ENCODE measurements around the gene FAM124A. TPM values are rescaled to one million over a fixed set of nuclear protein-coding genes. Genes with fewer than 3 reads are reported as not detected.

The FAM124A gene
- total RNA-seq, 1 experiment from 2014 or later: 0.12 TPM

GRCh38 chr13:51271528-51272085 lies 49.4 kb downstream of the FAM124A start:
- ChIA-PET POLR2A (interaction anchor here (0.7 kb wide), 1 partner anchor 610 kb away, joined by 3 read pairs; no protein-coding TSS in a partner anchor), CTCF (interaction anchor here (0.6 to 2.0 kb wide), 3 partner anchors 15 to 176 kb away, joined by 3 to 16 read pairs (median 4); no protein-coding TSS in a partner anchor)
- no TSS peak for BruUV-seq (replicated peaks)

GRCh38 chr13:51275101-51275500 lies 52.9 kb downstream of the FAM124A start:
- intact Hi-C loops (cut with micrococcal nuclease): no loop called here
- no peak for DNase-seq (ENCODE audit: unreplicated experiment)
- ChIA-PET CTCF (interaction anchor here (1.5 to 2.2 kb wide), 3 partner anchors 11 to 150 kb away, joined by 4 to 22 read pairs (median 10); no protein-coding TSS in a partner anchor), POLR2A (no interaction called here)
- Mint-ChIP-seq H3K4me3 (ENCODE audit: unreplicated experiment) (no peak overlapping the region), H3K27me3 (ENCODE audit: insufficient read depth, unreplicated experiment) (no peaks in the 10 kb centered on the region), H3K9me3 (ENCODE audit: unreplicated experiment) (no peaks in the 10 kb centered on the region), H3K36me3 (ENCODE audit: insufficient read depth, unreplicated experiment) (no peaks in the 10 kb centered on the region), H3K27ac (ENCODE audit: low read depth, unreplicated experiment) (no peak overlapping the region), H3K4me1 (ENCODE audit: insufficient read depth, unreplicated experiment) (peaks cover 7% of the 10 kb centered on the region)
- no TSS peak for BruUV-seq (replicated peaks)
- no peak for TF ChIP-seq CTCF (IDR thresholded peaks at IDR 0.05; ENCODE audit: unreplicated experiment)

More at GRCh38 chr13:51271528-51272085, 49.4 kb downstream of the FAM124A start:
- H3K4me1 Mint-ChIP-seq (ENCODE audit: insufficient read depth, unreplicated experiment): peaks cover 3% of the 10 kb centered on the region
- no peak for TF ChIP-seq CTCF (IDR thresholded peaks at IDR 0.05; ENCODE audit: unreplicated experiment)
- intact Hi-C loops (cut with micrococcal nuclease): no loop called here
- no peak overlapping the region for H3K27ac Mint-ChIP-seq (ENCODE audit: low read depth, unreplicated experiment)
- H3K9me3 Mint-ChIP-seq (ENCODE audit: unreplicated experiment): no peaks in the 10 kb centered on the region
- DNase-seq (ENCODE audit: unreplicated experiment): no peak
- no peaks in the 10 kb centered on the region for H3K27me3 Mint-ChIP-seq (ENCODE audit: insufficient read depth, unreplicated experiment)
- no peak overlapping the region for H3K4me3 Mint-ChIP-seq (ENCODE audit: unreplicated experiment)
- H3K36me3 Mint-ChIP-seq (ENCODE audit: insufficient read depth, unreplicated experiment): no peaks in the 10 kb centered on the region

- Mint-ChIP-seq H3K4me3 (ENCODE audit: unreplicated experiment) (no peak overlapping the region), H3K36me3 (ENCODE audit: insufficient read depth, unreplicated experiment) (no peaks in the 10 kb centered on the region), H3K27ac (ENCODE audit: low read depth, unreplicated experiment) (no peak overlapping the region), H3K9me3 (ENCODE audit: unreplicated experiment) (no peaks in the 10 kb centered on the region), H3K27me3 (ENCODE audit: insufficient read depth, unreplicated experiment) (no peaks in the 10 kb centered on the region), H3K4me1 (ENCODE audit: insufficient read depth, unreplicated experiment) (peaks cover 7% of the 10 kb centered on the region)
- DNase-seq (ENCODE audit: unreplicated experiment): peak; percentile 35
- ChIA-PET CTCF (interaction anchor here (1.5 to 2.2 kb wide), 3 partner anchors 10 to 151 kb away, joined by 4 to 10 read pairs (median 10); no protein-coding TSS in a partner anchor), POLR2A (no interaction called here)
- no peak for TF ChIP-seq CTCF (IDR thresholded peaks at IDR 0.05; ENCODE audit: unreplicated experiment)
- intact Hi-C loops (cut with micrococcal nuclease): no loop called here
- BruUV-seq (replicated peaks): no TSS peak
Observed at GRCh38 chr13:51276636-51277035, 54.4 kb downstream of the FAM124A start.

GRCh38 chr13:51277928-51278327 lies 55.7 kb downstream of the FAM124A start:
- H3K27me3 Mint-ChIP-seq (ENCODE audit: insufficient read depth, unreplicated experiment): no peaks in the 10 kb centered on the region
- TF ChIP-seq CTCF (IDR thresholded peaks at IDR 0.05; ENCODE audit: unreplicated experiment): no peak
- no peak overlapping the region for H3K27ac Mint-ChIP-seq (ENCODE audit: low read depth, unreplicated experiment)
- no TSS peak for BruUV-seq (replicated peaks)
- H3K36me3 Mint-ChIP-seq (ENCODE audit: insufficient read depth, unreplicated experiment): no peaks in the 10 kb centered on the region
- intact Hi-C loops (cut with micrococcal nuclease): no loop called here
- no peak for DNase-seq (ENCODE audit: unreplicated experiment)
- H3K4me3 Mint-ChIP-seq (ENCODE audit: unreplicated experiment): no peak overlapping the region
- peaks cover 7% of the 10 kb centered on the region for H3K4me1 Mint-ChIP-seq (ENCODE audit: insufficient read depth, unreplicated experiment)
- H3K9me3 Mint-ChIP-seq (ENCODE audit: unreplicated experiment): no peaks in the 10 kb centered on the region
- POLR2A ChIA-PET: interaction anchor here (0.7 to 0.8 kb wide), 2 partner anchors 9 to 136 kb away, joined by 3 read pairs; no protein-coding TSS in a partner anchor
- CTCF ChIA-PET: interaction anchor here (0.6 to 2.2 kb wide), 4 partner anchors 8 to 516 kb away, joined by 3 to 10 read pairs (median 4); no protein-coding TSS in a partner anchor
